Suprapubic skin (tissue), 4 donors: Measurements from ENCODE around the gene CYB561D2. TPM values are rescaled to one million over a fixed set of nuclear protein-coding genes. Genes with fewer than 3 reads are reported as not detected.

Experiments used
- DNase-seq, 2 donors: peaks; one replicate each; pipeline ENCODE4 v3.0.0-alpha.2; 2019; ENCODE audit warnings: low spot score in 2 of 2
- H3K27ac ChIP-seq: fragments of 200-600 bp; sonication (generic); one replicate; pipeline ENCODE4 v1.5.1; 2019
- H3K27me3 ChIP-seq: fragments of 200-600 bp; sonication (generic); one replicate; pipeline ENCODE4 v1.5.1; 2019
- H3K36me3 ChIP-seq: fragments of 200-600 bp; sonication (generic); one replicate; pipeline ENCODE4 v1.5.1; 2019
- H3K4me1 ChIP-seq: fragments of 200-600 bp; sonication (generic); one replicate; pipeline ENCODE4 v1.5.1; 2019
- H3K4me3 ChIP-seq: fragments of 200-600 bp; sonication (generic); one replicate; pipeline ENCODE4 v1.5.1; 2019; ENCODE audit warnings: mild to moderate bottlenecking
- H3K9me3 ChIP-seq: fragments of 200-600 bp; sonication (generic); one replicate; pipeline ENCODE4 v1.5.1; 2019
- EP300 ChIP-seq: sonication (generic); formaldehyde crosslinking; IDR thresholded peaks from one replicate; pipeline ENCODE4 v1.6.1; 2017; ENCODE audit warnings: antibody characterized with exemption
- POLR2A ChIP-seq, 2 donors: fragments of 450-650 bp; IDR thresholded peaks; one replicate each; pipeline ENCODE4 v1.6.1; 2017; ENCODE audit warnings: antibody characterized with exemption in 2 of 2, mild to moderate bottlenecking in 2 of 2, moderate library complexity in 2 of 2
- POLR2AphosphoS5 ChIP-seq, 3 donors: sonication (generic); formaldehyde crosslinking; IDR thresholded peaks; one replicate each; pipeline ENCODE4 v1.6.1; 2017; ENCODE audit warnings: antibody characterized with exemption in 3 of 3
- WGBS: methylation state at CpG from one replicate; pipeline ENCODE4 v1.1.5; 2018; 5-methylcytosine and 5-hydroxymethylcytosine counted together
- total RNA-seq, 4 donors: library from RNA; depleted of rRNA; stranded (reverse); fragments of >200 nt; gene quantifications; one replicate each; pipeline ENCODE4 v1.1.0, GENCODE V29; 2016
- TF ChIP-seq, protein P1 (sequence below), 2 donors: fragments of 200-600 bp in 1 of 2; fragments of 450-650 bp in 1 of 2; sonication (generic) in 1 of 2; IDR thresholded peaks; one replicate each; pipeline ENCODE4 v1.5.1; 2016 to 2019; ENCODE audit warnings: antibody characterized with exemption in 2 of 2, mild to moderate bottlenecking in 1 of 2, moderate library complexity in 1 of 2

The CYB561D2 gene
- total RNA-seq, 4 donors from 2014 or later: 12.8 to 29.8 (median 17.9) TPM

DNA sequence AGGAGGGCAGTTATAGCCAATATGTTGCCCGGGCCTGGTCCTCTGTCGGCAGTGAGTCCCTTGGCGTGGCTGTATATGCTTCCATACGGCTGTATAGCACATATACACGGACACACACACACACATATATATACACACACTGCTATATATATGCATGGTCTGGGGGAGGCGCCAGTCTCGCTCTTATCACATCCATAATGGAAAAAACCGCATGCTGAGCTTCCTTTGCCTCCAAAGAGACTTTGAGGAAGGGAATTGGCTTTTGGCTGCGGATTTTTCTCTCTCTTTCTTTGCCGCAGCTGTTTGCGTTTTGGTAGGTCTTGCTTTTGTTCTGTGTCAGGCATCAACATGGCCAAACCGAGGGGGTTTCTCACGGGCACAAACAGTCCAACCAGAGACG lies 19.9 kb downstream of the CYB561D2 start:
- no peak overlapping the region for H3K4me3 ChIP-seq
- H3K27me3 ChIP-seq: peaks cover 4% of the 10 kb centered on the region
- no peaks in the 10 kb centered on the region for H3K36me3 ChIP-seq
- no peak overlapping the region for H3K27ac ChIP-seq
- TF ChIP-seq EP300 (no peak), POLR2AphosphoS5 (IDR thresholded peaks at IDR 0.05) (no peak), POLR2A (IDR thresholded peaks at IDR 0.05) (no peak)
- peaks cover 13% of the 10 kb centered on the region for H3K4me1 ChIP-seq
- DNase-seq: no peak
- no peaks in the 10 kb centered on the region for H3K9me3 ChIP-seq
- WGBS: 57% methylated on average over 14 of the region's 14 CpGs

DNA sequence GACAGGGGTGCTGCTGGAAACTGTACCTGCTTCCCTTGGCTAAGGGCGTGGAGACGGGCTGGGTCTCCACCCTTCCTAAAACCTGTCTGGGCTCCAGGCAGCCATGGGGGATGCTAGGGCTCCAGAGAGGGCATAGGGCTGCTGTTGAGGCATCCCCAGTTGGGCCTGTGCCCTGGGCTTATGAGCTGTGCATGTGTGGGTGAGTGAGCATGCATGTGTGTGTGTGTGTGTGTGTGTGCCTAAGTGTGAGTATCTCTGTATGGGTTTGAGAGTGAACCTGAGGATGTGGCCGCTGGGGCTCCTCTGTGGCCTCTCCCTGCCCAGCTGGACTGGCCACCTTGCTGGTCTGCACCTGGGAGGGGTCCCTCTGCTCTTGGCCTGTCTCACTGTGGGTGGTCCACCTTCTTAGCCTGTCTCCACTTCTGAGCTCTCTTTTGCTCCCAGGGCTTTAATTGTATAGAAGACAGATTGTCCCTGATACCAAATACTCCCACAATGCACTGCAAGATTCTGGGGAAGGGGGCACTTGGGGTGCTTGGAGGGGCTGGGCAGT lies 20.5 kb downstream of the CYB561D2 start:
- WGBS: 71% methylated on average over 1 of the region's 3 CpGs

DNA sequence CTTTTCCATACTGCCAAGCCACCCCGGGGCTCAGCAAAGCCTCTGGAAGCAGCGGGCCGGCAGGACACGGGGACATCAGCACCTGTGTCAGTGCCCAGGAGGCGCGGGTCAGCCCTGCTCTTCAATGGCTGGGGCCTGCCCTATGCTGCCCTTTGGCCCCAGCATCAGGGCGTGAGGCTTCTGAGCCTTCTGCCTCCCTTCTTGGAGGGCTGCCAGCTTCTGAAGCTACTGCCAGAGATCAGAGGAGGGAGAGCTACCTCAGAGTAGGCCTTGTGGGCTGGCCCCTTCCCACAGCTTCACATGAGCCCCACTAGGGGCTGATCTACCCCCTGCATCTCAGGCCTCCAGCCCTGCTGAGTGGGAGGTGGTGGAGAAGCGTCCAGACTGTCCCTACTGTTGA lies 21.7 kb downstream of the CYB561D2 start:
- TF ChIP-seq EP300 (no peak), POLR2A (IDR thresholded peaks at IDR 0.05) (no peak), POLR2AphosphoS5 (IDR thresholded peaks at IDR 0.05) (no peak)
- TF ChIP-seq, protein P1, sequence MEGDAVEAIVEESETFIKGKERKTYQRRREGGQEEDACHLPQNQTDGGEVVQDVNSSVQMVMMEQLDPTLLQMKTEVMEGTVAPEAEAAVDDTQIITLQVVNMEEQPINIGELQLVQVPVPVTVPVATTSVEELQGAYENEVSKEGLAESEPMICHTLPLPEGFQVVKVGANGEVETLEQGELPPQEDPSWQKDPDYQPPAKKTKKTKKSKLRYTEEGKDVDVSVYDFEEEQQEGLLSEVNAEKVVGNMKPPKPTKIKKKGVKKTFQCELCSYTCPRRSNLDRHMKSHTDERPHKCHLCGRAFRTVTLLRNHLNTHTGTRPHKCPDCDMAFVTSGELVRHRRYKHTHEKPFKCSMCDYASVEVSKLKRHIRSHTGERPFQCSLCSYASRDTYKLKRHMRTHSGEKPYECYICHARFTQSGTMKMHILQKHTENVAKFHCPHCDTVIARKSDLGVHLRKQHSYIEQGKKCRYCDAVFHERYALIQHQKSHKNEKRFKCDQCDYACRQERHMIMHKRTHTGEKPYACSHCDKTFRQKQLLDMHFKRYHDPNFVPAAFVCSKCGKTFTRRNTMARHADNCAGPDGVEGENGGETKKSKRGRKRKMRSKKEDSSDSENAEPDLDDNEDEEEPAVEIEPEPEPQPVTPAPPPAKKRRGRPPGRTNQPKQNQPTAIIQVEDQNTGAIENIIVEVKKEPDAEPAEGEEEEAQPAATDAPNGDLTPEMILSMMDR (IDR thresholded peaks at IDR 0.05): no peak
- DNase-seq: no peak
- Histone ChIP-seq H3K27me3 (peaks cover 4% of the 10 kb centered on the region), H3K4me3 (no peak overlapping the region), H3K27ac (no peak overlapping the region), H3K36me3 (no peaks in the 10 kb centered on the region), H3K9me3 (no peaks in the 10 kb centered on the region), H3K4me1 (peaks cover 8% of the 10 kb centered on the region)
- WGBS: 74% methylated on average over 5 of the region's 8 CpGs

More for the DNA sequence above, 20.5 kb downstream of the CYB561D2 start:
- H3K4me3 ChIP-seq: no peak overlapping the region
- no peaks in the 10 kb centered on the region for H3K36me3 ChIP-seq
- peaks cover 8% of the 10 kb centered on the region for H3K4me1 ChIP-seq
- no peak for DNase-seq
- no peak for TF ChIP-seq EP300
- no peak for TF ChIP-seq POLR2AphosphoS5 (IDR thresholded peaks at IDR 0.05)
- TF ChIP-seq, protein P1 (IDR thresholded peaks at IDR 0.05): no peak
- no peak for TF ChIP-seq POLR2A (IDR thresholded peaks at IDR 0.05)
- peaks cover 4% of the 10 kb centered on the region for H3K27me3 ChIP-seq
- H3K27ac ChIP-seq: no peak overlapping the region
- H3K9me3 ChIP-seq: no peaks in the 10 kb centered on the region

DNA sequence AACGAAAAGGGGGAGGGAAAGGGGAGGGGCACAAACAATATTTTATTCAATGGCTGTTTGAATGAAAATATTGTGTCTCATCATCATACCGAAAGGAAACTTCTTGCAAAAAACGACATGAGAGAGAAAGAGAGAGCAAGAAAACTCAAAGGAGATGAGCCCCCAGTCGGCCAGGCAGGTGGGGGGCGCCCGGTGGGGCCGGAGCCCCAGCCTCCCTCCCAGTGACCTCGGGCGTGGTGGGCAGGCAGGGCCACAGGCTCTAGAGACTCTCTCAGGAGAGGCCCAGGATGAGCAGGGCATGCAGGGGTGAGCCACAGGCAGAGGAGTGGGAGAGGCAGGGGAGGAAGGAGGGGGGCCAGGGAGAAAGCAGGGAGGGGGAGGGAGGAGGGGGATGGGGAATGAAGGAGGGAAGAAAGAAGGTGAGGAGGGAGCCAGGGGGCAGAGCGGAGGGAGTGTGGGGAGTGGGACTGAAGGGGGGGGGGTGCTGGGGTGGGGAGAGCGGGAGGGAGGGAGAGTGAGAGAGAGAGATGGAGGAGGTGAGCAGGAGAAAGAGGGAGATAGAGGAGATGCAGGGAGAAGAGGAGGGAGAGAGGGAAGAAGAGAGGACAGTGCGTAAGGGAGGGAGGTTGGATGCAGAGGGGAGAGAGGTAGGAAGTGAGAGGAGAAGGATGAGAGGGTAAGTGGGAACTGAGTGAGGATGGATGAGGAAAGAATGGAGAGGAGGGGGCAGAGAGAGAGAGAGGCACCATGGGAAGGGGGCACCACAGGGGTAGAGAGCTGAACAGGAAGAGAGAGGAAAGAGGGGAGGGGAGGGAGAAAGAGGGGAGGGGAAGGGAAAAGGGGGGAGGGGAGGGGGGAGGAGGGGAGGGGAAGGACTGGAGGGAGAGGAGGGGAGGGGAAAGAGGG lies 22.7 kb downstream of the CYB561D2 start:
- WGBS: 70% methylated on average over 12 of the region's 12 CpGs
- peaks cover 8% of the 10 kb centered on the region for H3K4me1 ChIP-seq
- TF ChIP-seq, protein P1 (IDR thresholded peaks at IDR 0.05): no peak
- TF ChIP-seq EP300 (no peak), POLR2AphosphoS5 (IDR thresholded peaks at IDR 0.05) (no peak), POLR2A (IDR thresholded peaks at IDR 0.05) (no peak)
- H3K27ac ChIP-seq: no peak overlapping the region
- no peak for DNase-seq
- peaks cover 4% of the 10 kb centered on the region for H3K27me3 ChIP-seq
- H3K4me3 ChIP-seq: no peak overlapping the region
- H3K36me3 ChIP-seq: no peaks in the 10 kb centered on the region
- no peaks in the 10 kb centered on the region for H3K9me3 ChIP-seq

DNA sequence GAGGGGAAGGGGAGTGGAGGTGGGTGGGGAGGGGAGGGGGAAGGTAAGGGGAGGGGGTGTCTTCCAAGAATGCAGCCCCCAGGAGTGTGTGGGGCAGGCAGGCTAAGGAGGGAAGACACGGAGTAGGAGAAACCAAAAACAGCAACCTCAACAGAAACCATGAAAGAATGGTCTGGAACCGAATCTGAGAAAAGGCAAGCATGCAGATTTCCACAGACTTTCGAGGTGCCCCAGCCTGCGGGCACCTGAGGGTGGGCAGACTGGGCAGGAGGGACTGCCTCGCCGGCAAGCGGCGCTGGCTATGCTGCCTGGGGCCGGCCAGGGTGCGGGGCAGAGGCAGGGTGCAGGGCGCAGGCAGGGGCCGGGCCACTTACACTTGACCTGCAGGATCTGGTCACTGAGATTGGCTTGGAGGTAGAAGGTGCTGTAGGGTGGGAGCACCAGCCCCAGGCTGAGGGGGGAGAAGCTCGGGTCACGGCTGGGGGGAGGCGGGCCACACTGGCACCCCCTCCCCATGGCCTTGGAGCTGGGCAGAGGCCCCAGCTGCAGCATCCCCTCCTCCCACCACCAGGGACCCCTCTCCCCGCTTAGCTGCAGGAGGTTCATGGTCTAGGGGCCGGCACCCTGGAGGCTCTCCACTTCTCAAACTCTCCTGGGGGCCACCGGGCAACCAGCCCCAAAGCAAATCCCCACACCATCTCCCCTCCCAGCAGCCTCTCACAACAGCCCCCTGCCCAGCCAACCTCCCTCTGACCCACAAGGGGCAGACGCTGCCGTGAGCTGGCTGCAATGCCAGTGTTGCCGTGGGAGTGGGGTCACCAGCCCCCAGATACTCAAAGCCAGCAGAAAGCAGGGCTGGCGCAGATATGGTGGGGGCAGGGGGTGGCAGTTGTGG lies 23.9 kb downstream of the CYB561D2 start:
- H3K4me3 ChIP-seq: no peak overlapping the region
- H3K36me3 ChIP-seq: no peaks in the 10 kb centered on the region
- H3K27me3 ChIP-seq: peaks cover 4% of the 10 kb centered on the region
- no peak overlapping the region for H3K27ac ChIP-seq
- TF ChIP-seq EP300: no peak
- TF ChIP-seq POLR2A (IDR thresholded peaks at IDR 0.05): no peak
- TF ChIP-seq, protein P1 (IDR thresholded peaks at IDR 0.05): no peak
- TF ChIP-seq POLR2AphosphoS5 (IDR thresholded peaks at IDR 0.05): no peak
- H3K4me1 ChIP-seq: peaks cover 8% of the 10 kb centered on the region
- WGBS: 79% methylated on average over 17 of the region's 22 CpGs
- DNase-seq: no peak
- no peaks in the 10 kb centered on the region for H3K9me3 ChIP-seq
